ENCODE data around the gene SMARCA4. TPM values are rescaled to one million over a fixed set of nuclear protein-coding genes. Genes with fewer than 3 reads are reported as not detected.

Gene SMARCA4
- total RNA-seq, 4 donors from 2014 or later = 42.4 to 89.9 (median 57.8) TPM

DNA sequence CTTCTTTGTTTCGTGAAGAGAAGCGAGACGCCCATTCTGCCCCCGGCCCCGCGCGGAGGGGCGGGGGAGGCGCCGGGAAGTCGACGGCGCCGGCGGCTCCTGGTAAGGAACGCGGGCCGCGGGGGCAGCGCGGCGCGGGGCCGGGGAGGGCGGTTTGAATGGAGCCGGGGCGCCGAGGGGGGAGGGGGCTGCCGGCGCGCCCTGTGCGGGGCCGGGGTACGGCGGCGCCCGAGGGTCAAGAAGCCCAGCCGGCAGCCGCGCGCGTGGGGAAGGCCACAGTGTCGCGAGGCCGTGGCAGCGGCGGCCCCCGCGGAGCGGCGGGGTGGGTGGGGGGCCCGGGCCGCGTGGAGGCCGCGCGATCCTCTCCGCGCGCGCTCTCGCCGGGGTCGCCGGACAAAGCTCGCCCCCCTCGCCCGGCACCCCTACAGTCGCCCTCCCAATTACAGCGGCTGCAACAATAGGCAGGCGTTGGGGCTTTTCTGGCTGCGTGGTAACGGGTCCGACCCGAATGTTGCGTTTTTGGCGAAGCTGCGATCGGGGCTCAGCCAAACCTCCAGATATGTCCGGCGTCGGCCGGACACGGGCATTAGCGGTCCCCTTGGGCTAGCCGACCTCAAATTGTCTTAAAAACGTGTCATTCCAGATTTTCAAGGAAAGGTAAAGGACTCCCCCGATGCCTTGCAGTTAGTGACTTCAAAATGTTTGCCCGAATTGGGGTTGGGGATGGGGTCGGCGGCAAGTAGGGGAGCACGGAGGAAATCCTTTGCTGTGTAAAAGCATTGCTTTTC lies 437 bp downstream of the SMARCA4 start:
- TF ChIP-seq, protein P1, sequence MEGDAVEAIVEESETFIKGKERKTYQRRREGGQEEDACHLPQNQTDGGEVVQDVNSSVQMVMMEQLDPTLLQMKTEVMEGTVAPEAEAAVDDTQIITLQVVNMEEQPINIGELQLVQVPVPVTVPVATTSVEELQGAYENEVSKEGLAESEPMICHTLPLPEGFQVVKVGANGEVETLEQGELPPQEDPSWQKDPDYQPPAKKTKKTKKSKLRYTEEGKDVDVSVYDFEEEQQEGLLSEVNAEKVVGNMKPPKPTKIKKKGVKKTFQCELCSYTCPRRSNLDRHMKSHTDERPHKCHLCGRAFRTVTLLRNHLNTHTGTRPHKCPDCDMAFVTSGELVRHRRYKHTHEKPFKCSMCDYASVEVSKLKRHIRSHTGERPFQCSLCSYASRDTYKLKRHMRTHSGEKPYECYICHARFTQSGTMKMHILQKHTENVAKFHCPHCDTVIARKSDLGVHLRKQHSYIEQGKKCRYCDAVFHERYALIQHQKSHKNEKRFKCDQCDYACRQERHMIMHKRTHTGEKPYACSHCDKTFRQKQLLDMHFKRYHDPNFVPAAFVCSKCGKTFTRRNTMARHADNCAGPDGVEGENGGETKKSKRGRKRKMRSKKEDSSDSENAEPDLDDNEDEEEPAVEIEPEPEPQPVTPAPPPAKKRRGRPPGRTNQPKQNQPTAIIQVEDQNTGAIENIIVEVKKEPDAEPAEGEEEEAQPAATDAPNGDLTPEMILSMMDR (IDR thresholded peaks at IDR 0.05) = no peak

DNA sequence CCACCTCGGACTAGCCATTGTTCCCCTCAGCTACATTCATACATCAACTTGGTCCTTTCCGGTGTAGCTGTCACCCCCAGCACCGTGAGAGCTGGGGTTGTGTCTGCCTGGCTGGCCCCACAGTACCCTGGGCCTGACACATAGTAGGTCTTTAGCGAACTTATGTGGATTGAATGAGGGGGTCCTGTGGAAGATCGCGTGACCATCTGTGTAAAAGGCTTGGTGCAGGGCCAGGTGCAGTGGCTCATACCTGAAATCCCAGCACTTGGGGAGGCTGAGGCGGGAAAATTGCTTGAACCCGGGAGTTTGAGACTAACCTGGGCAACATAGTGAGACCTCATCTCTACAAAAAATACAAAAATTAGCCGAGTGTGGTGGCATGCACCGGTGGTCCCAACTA lies 2.0 kb downstream of the SMARCA4 start:
- TF ChIP-seq, protein P1 (IDR thresholded peaks at IDR 0.05) = no peak
- no peak for DNase-seq (ENCODE audit: low spot score)
- ATAC-seq (ENCODE audit: low FRiP score) = no peak

More for the DNA sequence above, 437 bp downstream of the SMARCA4 start:
- ATAC-seq (ENCODE audit: low FRiP score) (peak; percentile 67), DNase-seq (ENCODE audit: low spot score) (no peak)

DNA sequence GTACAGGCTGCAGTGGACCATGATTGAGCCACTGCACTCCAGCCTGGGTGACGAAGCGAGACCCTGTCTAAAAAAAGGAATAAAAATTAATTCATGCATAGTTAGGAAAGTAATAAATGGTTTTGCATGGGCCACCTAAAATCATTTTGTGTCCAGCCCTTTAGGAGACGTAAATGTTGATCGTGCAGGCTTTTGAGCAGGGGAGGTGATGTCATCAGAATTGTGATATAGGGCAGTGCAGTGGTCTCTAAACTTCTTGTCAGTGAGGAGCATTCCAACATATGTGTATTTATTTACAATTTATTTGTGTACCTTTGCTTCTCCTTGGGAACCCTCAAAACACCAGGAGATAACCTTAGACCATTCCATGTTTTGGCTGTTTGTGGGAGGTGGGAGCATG lies 3.0 kb downstream of the SMARCA4 start:
- ATAC-seq (ENCODE audit: low FRiP score) = no peak
- no peak for DNase-seq (ENCODE audit: low spot score)
- TF ChIP-seq, protein P1 (IDR thresholded peaks at IDR 0.05) = no peak

DNA sequence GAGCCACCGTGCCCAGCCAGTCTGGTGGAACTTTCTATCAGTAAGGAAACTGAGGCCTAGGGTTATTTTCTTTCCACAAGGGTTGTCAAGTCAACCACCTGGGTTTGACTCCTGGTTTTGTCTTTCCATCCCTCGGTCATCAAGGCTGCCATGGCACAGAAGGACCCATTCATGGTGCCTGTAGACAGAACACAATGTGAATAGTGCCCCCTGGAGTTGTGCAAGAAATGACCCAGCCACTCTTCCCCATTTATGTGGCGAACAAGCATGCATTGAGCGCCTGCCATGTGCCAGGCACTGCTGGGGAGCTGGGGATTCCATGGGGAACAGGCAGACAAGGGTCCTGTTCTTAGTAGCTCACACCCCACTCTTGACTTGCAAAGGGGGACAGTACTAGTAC lies 4.1 kb downstream of the SMARCA4 start:
- TF ChIP-seq, protein P1 (IDR thresholded peaks at IDR 0.05) = no peak
- ATAC-seq (ENCODE audit: low FRiP score) = no peak
- DNase-seq (ENCODE audit: low spot score) = no peak

DNA sequence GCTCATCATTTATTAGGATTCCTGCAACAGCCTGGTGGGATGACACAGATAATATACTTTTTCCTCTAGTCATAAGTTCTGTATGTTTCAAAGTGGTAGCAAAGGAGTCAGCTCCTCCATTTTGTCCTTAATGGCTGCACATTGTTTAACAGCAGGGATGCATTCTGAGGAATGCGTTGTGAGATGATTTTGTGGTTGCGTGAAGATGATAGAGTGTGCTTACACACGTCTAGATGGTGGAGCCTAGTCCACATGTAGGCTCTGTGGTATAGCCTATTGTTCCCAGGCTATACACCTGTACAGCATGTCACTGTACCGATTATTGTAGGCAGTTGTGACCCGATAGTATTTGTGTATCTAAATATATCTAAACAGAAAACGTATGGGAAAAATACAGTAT lies 4.6 kb downstream of the SMARCA4 start:
- no peak for ATAC-seq (ENCODE audit: low FRiP score)
- no peak for DNase-seq (ENCODE audit: low spot score)
- TF ChIP-seq, protein P1 (IDR thresholded peaks at IDR 0.05) = no peak

DNA sequence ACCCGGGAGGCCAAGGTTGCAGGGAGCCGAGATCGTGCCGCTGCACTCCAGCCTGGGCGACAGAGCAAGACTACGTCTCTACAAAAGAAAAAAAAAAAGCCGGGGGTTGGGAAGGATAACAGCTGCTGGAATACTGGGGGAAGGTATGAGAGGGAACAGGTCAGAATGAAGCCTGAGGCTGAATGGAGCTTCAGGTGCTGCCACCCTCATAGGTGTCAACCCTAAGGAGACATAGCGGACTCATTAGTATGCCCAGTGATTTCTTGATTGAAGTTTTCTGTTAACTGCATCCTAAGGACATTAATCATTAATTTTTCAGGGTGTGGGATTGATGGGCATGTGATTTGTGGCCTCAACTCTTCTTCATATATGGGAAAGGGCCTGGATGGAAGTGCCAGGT lies 6.0 kb downstream of the SMARCA4 start:
- no peak for DNase-seq (ENCODE audit: low spot score)
- no peak for ATAC-seq (ENCODE audit: low FRiP score)
- TF ChIP-seq, protein P1 (IDR thresholded peaks at IDR 0.05) = no peak

DNA sequence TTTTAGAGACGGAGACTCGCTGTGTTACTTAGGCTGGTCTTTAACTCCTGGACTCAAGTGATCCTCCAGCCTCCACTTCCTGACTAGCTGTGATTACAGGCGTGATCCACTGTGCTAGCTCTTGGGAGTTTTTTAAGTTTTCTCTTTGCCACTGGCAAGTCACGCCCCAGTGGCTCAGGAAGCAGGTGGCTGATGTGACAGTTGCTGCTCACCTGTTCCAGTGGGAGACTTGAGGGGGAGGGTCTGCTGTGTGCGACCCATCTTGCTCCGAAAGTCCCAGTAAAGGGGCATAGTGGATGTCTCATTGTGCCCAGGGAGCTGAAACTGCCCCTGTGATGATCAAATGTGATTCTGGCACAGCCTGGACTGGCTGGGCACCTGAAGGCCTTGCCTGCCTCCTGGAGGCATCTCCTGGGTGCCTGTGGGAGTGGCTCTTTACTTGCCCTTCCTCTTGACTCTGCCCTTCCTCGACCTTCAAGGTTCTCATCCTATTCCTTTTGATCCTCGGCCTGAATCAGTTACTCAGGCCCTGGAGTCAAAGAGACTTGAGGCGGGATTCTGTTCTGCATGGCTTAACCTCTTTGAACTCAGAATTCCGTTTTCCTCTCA lies 7.8 kb downstream of the SMARCA4 start:
- DNase-seq (ENCODE audit: low spot score) (no peak), ATAC-seq (ENCODE audit: low FRiP score) (no peak)
- TF ChIP-seq, protein P1 (IDR thresholded peaks at IDR 0.05) = no peak

Data from omental fat pad (tissue), 4 donors.